Measurements from ENCODE around the gene PEPD.

DNA sequence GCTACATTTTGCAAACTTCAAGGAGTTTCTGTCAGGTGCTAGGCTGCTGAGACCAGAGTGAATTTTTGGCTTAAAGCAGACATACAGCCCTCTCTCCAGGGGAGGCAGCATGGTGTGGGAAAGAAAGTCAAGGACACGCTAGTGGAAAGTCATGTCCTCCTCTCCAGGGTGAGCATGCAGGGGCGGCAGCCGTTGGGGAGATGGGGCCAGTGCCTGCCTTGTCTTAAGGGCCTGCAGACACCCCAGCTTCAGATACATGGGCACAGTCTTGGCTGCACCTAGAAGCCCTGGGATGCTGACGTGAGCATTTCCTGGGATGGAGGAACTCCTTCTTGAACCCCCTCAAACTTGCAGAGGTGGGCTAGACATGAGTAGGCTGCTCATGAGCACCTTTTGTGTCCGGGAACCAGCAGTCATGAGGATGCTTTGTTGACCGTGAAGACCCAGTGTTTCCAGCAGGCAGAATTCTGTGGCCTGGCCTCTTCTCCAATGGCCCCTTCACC lies 43.3 kb upstream of the PEPD start:
- TF ChIP-seq, protein P1, sequence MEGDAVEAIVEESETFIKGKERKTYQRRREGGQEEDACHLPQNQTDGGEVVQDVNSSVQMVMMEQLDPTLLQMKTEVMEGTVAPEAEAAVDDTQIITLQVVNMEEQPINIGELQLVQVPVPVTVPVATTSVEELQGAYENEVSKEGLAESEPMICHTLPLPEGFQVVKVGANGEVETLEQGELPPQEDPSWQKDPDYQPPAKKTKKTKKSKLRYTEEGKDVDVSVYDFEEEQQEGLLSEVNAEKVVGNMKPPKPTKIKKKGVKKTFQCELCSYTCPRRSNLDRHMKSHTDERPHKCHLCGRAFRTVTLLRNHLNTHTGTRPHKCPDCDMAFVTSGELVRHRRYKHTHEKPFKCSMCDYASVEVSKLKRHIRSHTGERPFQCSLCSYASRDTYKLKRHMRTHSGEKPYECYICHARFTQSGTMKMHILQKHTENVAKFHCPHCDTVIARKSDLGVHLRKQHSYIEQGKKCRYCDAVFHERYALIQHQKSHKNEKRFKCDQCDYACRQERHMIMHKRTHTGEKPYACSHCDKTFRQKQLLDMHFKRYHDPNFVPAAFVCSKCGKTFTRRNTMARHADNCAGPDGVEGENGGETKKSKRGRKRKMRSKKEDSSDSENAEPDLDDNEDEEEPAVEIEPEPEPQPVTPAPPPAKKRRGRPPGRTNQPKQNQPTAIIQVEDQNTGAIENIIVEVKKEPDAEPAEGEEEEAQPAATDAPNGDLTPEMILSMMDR (IDR thresholded peaks at IDR 0.05) = no peak
- TF ChIP-seq POLR2A (IDR thresholded peaks at IDR 0.05) = no peak
